ENCODE measurements around the gene FMO1. TPM values are rescaled to one million over a fixed set of nuclear protein-coding genes. Genes with fewer than 3 reads are reported as not detected.
A peak's percentile ranks its signal among the peaks of the same experiment; 100 is the strongest.
"Not testable (repeated sequence)": the region's sequence is repeated elsewhere in the genome, so short reads cannot be mapped to it uniquely, and the experiment has no call there.

Gene FMO1
- total RNA-seq, 2 experiments from 2014 or later, result not detected

DNA sequence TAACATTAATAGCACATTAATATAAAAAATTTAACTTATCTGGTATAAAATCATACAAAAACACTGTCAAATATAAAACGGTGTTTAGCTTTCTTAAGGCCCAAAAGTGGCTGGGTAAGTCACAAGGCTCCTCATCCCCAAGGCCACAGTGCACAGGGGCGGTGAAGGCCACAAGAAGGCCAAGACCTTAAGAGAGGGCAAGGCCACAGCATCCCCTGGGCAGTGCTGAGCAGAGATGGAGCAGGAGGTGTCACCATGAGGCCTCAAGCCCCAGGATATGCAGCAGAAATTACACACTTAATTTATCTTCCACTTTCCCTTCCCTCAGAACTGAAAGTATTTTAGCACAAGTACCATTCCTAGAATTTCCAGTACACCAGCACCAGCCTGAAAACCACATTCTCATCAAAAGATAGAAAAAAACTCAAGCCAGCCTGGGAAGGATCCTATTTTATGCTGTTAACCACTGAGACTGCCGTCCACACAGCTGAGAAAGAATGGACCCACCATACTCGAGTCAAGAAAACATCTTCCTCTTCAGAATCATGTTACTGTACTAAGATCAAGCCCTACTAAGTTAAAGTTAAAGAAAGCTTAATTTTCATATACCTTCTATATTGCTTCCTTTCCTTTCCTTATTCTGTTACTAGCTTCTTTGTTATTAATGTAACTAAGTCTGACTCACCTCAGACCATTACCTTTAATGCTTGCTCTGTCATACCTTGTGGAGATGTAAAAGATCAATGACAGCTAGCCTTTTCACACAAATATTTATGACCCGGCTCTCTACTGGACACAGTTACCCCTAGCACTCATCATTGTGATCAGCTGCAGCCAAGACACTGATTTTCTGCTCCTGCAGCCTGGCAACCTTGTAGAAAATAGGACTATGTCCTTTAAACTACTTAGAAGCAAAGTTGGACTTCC lies 26.4 kb upstream of the FMO1 start:
- Mint-ChIP-seq H3K4me1 (ENCODE audit: low read depth) (no peaks in the 10 kb centered on the region), H3K27ac (no peak overlapping the region), H3K36me3 (ENCODE audit: low read depth) (no peaks in the 10 kb centered on the region), H3K4me3 (no peak overlapping the region), H3K27me3 (peaks cover 14% of the 10 kb centered on the region), H3K9me3 (no peaks in the 10 kb centered on the region)
- ChIA-PET CTCF (interaction anchor here (1.1 kb wide), 1 partner anchor 256 kb away, joined by 4 read pairs; no protein-coding TSS in a partner anchor), POLR2A (interaction anchor here (0.6 kb wide), 1 partner anchor 973 kb away, joined by 3 read pairs; no protein-coding TSS in a partner anchor)
- TF ChIP-seq, protein P1, sequence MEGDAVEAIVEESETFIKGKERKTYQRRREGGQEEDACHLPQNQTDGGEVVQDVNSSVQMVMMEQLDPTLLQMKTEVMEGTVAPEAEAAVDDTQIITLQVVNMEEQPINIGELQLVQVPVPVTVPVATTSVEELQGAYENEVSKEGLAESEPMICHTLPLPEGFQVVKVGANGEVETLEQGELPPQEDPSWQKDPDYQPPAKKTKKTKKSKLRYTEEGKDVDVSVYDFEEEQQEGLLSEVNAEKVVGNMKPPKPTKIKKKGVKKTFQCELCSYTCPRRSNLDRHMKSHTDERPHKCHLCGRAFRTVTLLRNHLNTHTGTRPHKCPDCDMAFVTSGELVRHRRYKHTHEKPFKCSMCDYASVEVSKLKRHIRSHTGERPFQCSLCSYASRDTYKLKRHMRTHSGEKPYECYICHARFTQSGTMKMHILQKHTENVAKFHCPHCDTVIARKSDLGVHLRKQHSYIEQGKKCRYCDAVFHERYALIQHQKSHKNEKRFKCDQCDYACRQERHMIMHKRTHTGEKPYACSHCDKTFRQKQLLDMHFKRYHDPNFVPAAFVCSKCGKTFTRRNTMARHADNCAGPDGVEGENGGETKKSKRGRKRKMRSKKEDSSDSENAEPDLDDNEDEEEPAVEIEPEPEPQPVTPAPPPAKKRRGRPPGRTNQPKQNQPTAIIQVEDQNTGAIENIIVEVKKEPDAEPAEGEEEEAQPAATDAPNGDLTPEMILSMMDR (IDR thresholded peaks at IDR 0.05), result no peak
- no peak for ATAC-seq
- intact Hi-C loops (cut with micrococcal nuclease), result no loop called here
- no peak for DNase-seq

DNA sequence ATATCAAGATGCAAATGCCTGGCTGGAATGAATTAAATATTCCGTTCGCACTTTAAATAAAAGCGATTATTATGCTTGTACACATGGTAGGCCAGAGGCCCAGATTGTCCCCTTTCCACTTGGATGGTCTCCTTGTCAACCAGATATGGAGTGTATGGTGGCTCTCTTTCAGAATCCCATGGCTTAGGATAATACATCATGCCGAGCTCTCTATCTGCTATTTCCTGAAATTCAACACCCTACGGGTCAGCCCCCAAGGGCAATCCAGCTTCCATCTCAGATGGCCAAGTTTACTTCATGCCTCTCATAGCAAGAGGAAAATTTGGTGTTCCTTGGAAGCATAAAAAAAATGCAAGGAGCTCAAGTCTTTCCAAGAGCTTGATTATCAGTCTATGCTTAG lies 25.4 kb upstream of the FMO1 start:
- intact Hi-C loops (cut with micrococcal nuclease), result no loop called here
- no peak for DNase-seq
- Mint-ChIP-seq H3K4me1 (ENCODE audit: low read depth) (no peaks in the 10 kb centered on the region), H3K27ac (no peak overlapping the region), H3K36me3 (ENCODE audit: low read depth) (no peaks in the 10 kb centered on the region), H3K9me3 (no peaks in the 10 kb centered on the region), H3K27me3 (peaks cover 10% of the 10 kb centered on the region), H3K4me3 (no peak overlapping the region)
- TF ChIP-seq, protein P1 (IDR thresholded peaks at IDR 0.05), result no peak
- POLR2A ChIA-PET, result no interaction called here
- CTCF ChIA-PET, result no interaction called here
- ATAC-seq, result no peak

DNA sequence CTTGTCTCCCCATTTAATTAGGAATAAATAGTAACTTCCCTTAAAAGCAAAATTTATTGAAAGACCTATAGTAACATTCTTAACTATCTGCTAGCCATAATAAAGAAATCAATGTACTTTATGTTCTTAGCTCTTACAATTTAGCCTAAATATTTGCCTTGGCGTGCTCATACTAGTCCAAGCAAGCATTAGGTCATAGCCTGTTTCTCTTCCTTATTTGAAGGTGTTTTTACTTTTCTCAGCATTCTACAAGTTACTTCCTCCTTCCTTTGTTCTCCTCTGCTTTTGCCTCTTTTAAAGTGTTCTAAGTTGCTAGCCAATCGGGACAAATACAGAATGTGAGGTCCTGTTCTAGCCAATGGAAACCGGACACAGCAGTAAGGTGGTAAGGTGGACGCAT lies 24.0 kb upstream of the FMO1 start:
- H3K4me1 Mint-ChIP-seq (ENCODE audit: low read depth); POLR2A ChIA-PET; H3K4me3 Mint-ChIP-seq; H3K27ac Mint-ChIP-seq; DNase-seq; intact Hi-C loops (cut with micrococcal nuclease); ATAC-seq; H3K36me3 Mint-ChIP-seq (ENCODE audit: low read depth); CTCF ChIA-PET; H3K9me3 Mint-ChIP-seq; H3K27me3 Mint-ChIP-seq: not testable (repeated sequence)

DNA sequence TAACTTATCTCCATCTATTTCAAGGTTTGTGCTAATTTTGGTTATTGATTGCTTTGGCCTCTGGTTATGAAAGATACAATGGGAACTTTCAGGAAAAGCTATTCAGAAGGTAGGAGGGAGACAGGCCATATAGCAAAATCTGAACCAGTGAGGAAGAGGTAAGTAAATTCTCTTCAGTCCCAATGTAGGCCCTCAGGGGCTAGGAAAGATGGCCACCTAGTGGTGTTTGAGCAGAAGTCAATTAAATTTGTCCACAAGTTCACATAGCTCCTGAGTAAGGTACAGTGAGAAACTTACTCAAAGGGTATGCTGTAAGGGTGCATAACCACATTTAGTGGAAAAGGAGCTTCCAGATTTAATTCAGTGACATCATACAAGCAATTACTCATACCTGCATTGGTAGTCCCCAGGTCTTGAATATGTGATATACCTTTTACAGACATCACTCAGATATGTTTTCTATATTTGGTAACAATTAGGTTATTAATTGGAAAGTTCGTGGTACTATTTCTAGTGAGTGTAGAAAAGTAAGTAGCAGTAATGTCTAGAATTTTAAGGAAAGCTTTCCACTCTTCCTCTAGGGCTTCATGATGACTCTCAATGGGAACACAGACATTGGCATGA lies 21.4 kb upstream of the FMO1 start:
- ChIA-PET POLR2A (no interaction called here), CTCF (interaction anchor here (0.7 to 2.7 kb wide), 20 partner anchors 9 to 265 kb away, joined by 3 to 17 read pairs (median 3); partner anchors contain the start of genes FMO2 and FMO4)
- intact Hi-C loops (cut with micrococcal nuclease), result no loop called here
- H3K36me3 Mint-ChIP-seq (ENCODE audit: low read depth), result no peaks in the 10 kb centered on the region
- peaks cover 6% of the 10 kb centered on the region for H3K27me3 Mint-ChIP-seq
- TF ChIP-seq, protein P1 (IDR thresholded peaks at IDR 0.05), result peak; percentile 58
- H3K27ac Mint-ChIP-seq, result no peak overlapping the region
- no peaks in the 10 kb centered on the region for H3K9me3 Mint-ChIP-seq
- no peaks in the 10 kb centered on the region for H3K4me1 Mint-ChIP-seq (ENCODE audit: low read depth)
- H3K4me3 Mint-ChIP-seq, result no peak overlapping the region
- ATAC-seq (peak; percentile 51), DNase-seq (peak; percentile 20)

DNA sequence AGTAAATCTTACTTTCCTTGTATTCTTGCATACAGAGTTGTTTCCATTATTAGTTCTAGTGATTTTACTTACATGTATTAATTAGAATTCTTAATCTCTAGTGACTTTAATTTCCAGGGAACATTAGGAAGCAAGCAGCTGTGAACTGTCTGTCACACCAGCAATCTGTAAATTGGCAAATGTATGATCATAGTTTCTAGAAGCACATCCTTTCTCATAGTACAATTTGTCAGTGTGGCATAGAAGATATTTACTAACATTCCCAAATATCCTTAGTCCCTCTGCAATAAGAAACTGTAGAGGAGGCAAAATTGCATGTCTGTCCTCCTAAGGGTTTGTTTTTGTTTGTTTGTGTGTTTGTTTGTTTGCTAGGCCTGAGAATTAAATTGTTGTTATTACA lies 17.0 kb upstream of the FMO1 start:
- intact Hi-C loops (cut with micrococcal nuclease), result no loop called here
- no peaks in the 10 kb centered on the region for H3K4me1 Mint-ChIP-seq (ENCODE audit: low read depth)

More for the DNA sequence above, 17.0 kb upstream of the FMO1 start:
- H3K27ac Mint-ChIP-seq, result no peak overlapping the region
- no peak overlapping the region for H3K4me3 Mint-ChIP-seq
- H3K27me3 Mint-ChIP-seq, result peaks cover 5% of the 10 kb centered on the region
- ATAC-seq (no peak), DNase-seq (no peak)
- no peaks in the 10 kb centered on the region for H3K36me3 Mint-ChIP-seq (ENCODE audit: low read depth)
- ChIA-PET CTCF (interaction anchor here (1.2 kb wide), 1 partner anchor 83 kb away, joined by 3 read pairs; the partner anchor contains the start of gene FMO4), POLR2A (no interaction called here)
- H3K9me3 Mint-ChIP-seq, result no peaks in the 10 kb centered on the region
- TF ChIP-seq, protein P1 (IDR thresholded peaks at IDR 0.05), result no peak

Data from activated CD8-positive, alpha-beta T cell treated with anti-CD3 and anti-CD28 coated beads for 36 hours (primary cell).